ENCODE measurements around the gene CDK18.

The CDK18 gene

DNA sequence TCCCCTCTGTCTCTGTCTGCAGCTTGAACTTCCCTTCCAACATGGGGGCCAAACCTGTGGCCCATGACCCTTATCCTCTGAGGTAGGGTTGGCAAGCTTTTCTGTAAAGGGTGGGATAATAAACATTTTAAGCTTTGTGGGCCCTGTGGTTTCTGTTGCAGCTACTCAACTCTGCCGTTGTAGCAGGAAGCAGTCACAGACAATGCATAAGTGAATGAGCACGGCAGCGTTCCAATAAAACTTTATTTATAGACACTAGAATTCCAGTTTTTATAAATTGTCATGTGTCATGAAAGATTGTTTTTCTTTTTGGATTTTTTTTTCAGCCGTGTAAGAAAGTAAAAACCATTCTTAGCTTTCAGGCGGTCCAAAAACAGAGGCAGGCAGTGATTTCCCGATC, 18.2 kb upstream of the CDK18 start:
- Histone ChIP-seq H3K27ac (ENCODE audit: low read length) (no peak overlapping the region), H3K4me2 (ENCODE audit: low read length) (no peak overlapping the region), H3K4me1 (ENCODE audit: low read length) (peaks cover 6% of the 10 kb centered on the region), H2AFZ (ENCODE audit: low read depth, low read length) (no peak overlapping the region), H3K9ac (ENCODE audit: low read length) (no peak overlapping the region), H3K9me3 (ENCODE audit: insufficient read depth, low read length) (no peaks in the 10 kb centered on the region), H3K27me3 (ENCODE audit: low read depth, low read length) (peaks cover 58% of the 10 kb centered on the region), H3K4me3 (ENCODE audit: low read length) (no peak overlapping the region), H3K36me3 (replicated peaks; ENCODE audit: low read depth, low read length) (no peaks in the 10 kb centered on the region), H3K79me2 (ENCODE audit: low read length) (no peaks in the 10 kb centered on the region), H4K20me1 (ENCODE audit: insufficient read depth, low read length) (no peaks in the 10 kb centered on the region)
- no peak for TF ChIP-seq EZH2phosphoT487 (IDR thresholded peaks at IDR 0.05; ENCODE audit: low read depth)
- TF ChIP-seq, protein P1, sequence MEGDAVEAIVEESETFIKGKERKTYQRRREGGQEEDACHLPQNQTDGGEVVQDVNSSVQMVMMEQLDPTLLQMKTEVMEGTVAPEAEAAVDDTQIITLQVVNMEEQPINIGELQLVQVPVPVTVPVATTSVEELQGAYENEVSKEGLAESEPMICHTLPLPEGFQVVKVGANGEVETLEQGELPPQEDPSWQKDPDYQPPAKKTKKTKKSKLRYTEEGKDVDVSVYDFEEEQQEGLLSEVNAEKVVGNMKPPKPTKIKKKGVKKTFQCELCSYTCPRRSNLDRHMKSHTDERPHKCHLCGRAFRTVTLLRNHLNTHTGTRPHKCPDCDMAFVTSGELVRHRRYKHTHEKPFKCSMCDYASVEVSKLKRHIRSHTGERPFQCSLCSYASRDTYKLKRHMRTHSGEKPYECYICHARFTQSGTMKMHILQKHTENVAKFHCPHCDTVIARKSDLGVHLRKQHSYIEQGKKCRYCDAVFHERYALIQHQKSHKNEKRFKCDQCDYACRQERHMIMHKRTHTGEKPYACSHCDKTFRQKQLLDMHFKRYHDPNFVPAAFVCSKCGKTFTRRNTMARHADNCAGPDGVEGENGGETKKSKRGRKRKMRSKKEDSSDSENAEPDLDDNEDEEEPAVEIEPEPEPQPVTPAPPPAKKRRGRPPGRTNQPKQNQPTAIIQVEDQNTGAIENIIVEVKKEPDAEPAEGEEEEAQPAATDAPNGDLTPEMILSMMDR (IDR thresholded peaks at IDR 0.05; ENCODE audit: low read depth, low read length) = no peak

DNA sequence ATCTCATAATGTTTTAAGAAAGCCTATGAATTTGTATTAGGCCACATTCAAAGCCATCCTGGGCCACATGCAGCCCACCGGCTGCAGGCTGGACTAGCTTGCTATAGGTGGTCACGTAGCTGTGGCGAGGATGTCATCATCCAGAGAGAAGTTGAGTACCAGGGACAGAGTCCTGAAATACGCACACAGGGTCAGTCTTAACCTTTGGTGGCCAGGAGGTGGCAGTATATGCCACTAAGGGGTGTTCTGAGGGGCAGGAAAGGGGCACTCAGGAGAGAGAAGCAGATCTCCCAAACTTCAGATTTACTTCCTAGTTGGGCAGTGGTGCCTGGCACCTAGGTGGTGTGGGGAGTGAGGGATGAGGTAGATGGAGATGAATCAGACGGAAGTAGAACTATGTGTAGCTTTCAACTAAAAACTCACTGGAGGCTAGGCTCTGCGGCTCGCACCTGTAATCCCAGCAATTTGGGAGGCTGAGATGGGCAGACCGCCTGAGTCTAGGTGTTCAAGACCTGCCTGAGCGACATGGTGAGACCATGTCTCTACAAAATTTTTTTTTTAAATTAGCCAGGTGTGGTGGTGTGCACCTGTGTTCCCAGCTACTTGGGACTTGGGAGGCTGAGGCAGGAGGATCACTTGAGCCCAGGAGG, 16.3 kb upstream of the CDK18 start:
- no peaks in the 10 kb centered on the region for H3K36me3 ChIP-seq (replicated peaks; ENCODE audit: low read depth, low read length)
- no peaks in the 10 kb centered on the region for H3K79me2 ChIP-seq (ENCODE audit: low read length)
- no peak for TF ChIP-seq EZH2phosphoT487 (IDR thresholded peaks at IDR 0.05; ENCODE audit: low read depth)
- TF ChIP-seq, protein P1 (IDR thresholded peaks at IDR 0.05; ENCODE audit: low read depth, low read length) = peak; percentile 98
- H3K4me3 ChIP-seq (ENCODE audit: low read length) = no peak overlapping the region
- no peak overlapping the region for H2AFZ ChIP-seq (ENCODE audit: low read depth, low read length)
- H3K4me2 ChIP-seq (ENCODE audit: low read length) = no peak overlapping the region
- 0 out of 2 replicates have a peak, but pooled peaks cover 2% of the 10 kb centered on the region for H3K4me1 ChIP-seq (ENCODE audit: low read length)
- peaks cover 60% of the 10 kb centered on the region for H3K27me3 ChIP-seq (ENCODE audit: low read depth, low read length)
- no peaks in the 10 kb centered on the region for H3K9me3 ChIP-seq (ENCODE audit: insufficient read depth, low read length)
- no peaks in the 10 kb centered on the region for H4K20me1 ChIP-seq (ENCODE audit: insufficient read depth, low read length)
- no peak overlapping the region for H3K9ac ChIP-seq (ENCODE audit: low read length)
- no peak overlapping the region for H3K27ac ChIP-seq (ENCODE audit: low read length)

DNA sequence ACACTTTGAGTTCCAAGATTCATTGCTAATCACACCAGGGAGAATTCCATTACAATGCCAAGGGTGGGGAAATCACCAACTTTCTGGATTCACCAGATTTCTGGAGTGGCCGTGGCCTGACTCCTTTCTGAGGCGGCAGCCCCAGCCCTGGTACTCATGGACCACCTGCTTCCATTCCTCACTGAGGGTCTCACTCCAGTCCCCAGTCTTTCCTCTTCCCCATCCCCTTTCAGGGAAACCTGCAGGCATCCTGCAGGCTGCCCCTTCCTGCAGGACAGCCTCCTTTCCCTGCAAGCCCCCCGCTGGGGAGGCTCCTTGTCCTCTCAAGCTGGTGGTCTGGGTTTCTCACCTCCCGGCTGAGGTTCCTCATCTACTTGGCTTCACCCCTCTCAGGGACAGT, 12.7 kb upstream of the CDK18 start:
- TF ChIP-seq, protein P1 (IDR thresholded peaks at IDR 0.05; ENCODE audit: low read depth, low read length) = no peak
- TF ChIP-seq EZH2phosphoT487 (IDR thresholded peaks at IDR 0.05; ENCODE audit: low read depth) = no peak
- Histone ChIP-seq H3K9me3 (ENCODE audit: insufficient read depth, low read length) (no peaks in the 10 kb centered on the region), H3K27ac (ENCODE audit: low read length) (no peak overlapping the region), H2AFZ (ENCODE audit: low read depth, low read length) (no peak overlapping the region), H3K9ac (ENCODE audit: low read length) (no peak overlapping the region), H3K27me3 (ENCODE audit: low read depth, low read length) (peaks cover 53% of the 10 kb centered on the region), H3K4me2 (ENCODE audit: low read length) (no peak overlapping the region), H3K4me3 (ENCODE audit: low read length) (no peak overlapping the region), H3K36me3 (replicated peaks; ENCODE audit: low read depth, low read length) (no peaks in the 10 kb centered on the region), H3K4me1 (ENCODE audit: low read length) (peaks cover 11% of the 10 kb centered on the region), H4K20me1 (ENCODE audit: insufficient read depth, low read length) (no peaks in the 10 kb centered on the region), H3K79me2 (ENCODE audit: low read length) (no peaks in the 10 kb centered on the region)

DNA sequence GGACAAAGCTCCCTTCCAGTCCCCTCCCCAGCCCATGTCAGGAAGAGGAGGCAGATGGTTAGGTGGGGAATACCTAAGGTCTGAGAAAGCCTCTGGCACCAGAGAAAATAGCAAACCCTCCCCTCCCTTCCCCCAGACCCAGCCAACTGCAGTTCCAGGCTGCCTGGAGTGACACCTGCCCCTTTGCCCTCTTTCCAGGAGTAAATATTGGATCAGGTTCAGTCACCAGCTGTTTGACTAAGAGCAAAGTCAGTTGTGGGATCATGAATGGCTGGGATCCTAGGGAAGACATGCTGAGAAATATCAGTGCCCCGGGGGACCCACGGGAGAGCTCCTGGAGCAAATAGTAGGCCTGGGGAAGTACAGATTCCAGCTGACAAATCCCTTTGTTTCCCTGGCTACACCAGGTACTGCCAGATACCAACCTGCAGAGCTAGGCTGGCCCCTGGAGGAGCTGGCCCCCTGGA, 12.2 kb upstream of the CDK18 start:
- Histone ChIP-seq H3K4me3 (ENCODE audit: low read length) (no peak overlapping the region), H4K20me1 (ENCODE audit: insufficient read depth, low read length) (no peaks in the 10 kb centered on the region), H3K4me1 (ENCODE audit: low read length) (peaks cover 11% of the 10 kb centered on the region), H3K9me3 (ENCODE audit: insufficient read depth, low read length) (no peaks in the 10 kb centered on the region), H3K79me2 (ENCODE audit: low read length) (no peaks in the 10 kb centered on the region), H3K27ac (ENCODE audit: low read length) (no peak overlapping the region), H2AFZ (ENCODE audit: low read depth, low read length) (no peak overlapping the region), H3K36me3 (replicated peaks; ENCODE audit: low read depth, low read length) (no peaks in the 10 kb centered on the region), H3K4me2 (ENCODE audit: low read length) (no peak overlapping the region), H3K9ac (ENCODE audit: low read length) (no peak overlapping the region), H3K27me3 (ENCODE audit: low read depth, low read length) (peaks cover 53% of the 10 kb centered on the region)
- TF ChIP-seq, protein P1 (IDR thresholded peaks at IDR 0.05; ENCODE audit: low read depth, low read length) = no peak
- TF ChIP-seq EZH2phosphoT487 (IDR thresholded peaks at IDR 0.05; ENCODE audit: low read depth) = no peak

Data from OCI-LY3 (cell line).